ENCODE data around the gene ORMDL3.
A peak's percentile ranks its signal among the peaks of the same experiment; 100 is the strongest.

Gene ORMDL3

GRCh38 chr17:39927101-39927928 lies at the start of gene ORMDL3, which contains the start of gene LRRC3C:
Gene ORMDL3, minus strand, starts transcription at chr17:39927601. Its CDS starts 3,398 bp downstream, at chr17:39924203.
Gene LRRC3C, plus strand, starts transcription at chr17:39927732. Its CDS starts 13,792 bp downstream, at chr17:39941524.
- DNase-seq (ENCODE audit: low spot score) = peak; percentile 88

GRCh38 chr17:39975801-39976200 lies 48.4 kb upstream of the ORMDL3 start:
- no peak for DNase-seq (ENCODE audit: low spot score)

DNA sequence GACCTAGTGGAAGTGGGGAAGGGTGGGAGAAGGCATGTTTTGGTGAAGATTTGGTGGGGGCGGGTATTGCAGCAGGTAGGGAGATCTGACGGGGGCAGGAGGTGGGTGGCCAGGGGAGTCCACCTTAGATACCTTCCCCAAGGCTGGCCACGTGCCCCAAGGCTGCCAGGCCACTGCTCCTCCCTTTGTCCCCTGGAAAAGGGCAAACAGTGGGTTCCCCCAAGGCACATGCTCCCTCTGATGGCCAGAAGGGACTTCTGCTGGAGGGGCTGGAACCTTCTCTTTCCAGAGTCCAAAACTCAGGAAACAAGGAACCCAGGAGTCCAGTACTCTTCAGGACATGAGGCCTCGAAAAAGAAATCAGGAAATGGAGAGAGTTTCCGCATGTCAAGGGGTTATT lies 47.0 kb upstream of the ORMDL3 start:
- no peak for DNase-seq (ENCODE audit: low spot score)

- DNase-seq (ENCODE audit: low spot score) = no peak
Observed at GRCh38 chr17:39973496-39973895, 46.1 kb upstream of the ORMDL3 start.

DNA sequence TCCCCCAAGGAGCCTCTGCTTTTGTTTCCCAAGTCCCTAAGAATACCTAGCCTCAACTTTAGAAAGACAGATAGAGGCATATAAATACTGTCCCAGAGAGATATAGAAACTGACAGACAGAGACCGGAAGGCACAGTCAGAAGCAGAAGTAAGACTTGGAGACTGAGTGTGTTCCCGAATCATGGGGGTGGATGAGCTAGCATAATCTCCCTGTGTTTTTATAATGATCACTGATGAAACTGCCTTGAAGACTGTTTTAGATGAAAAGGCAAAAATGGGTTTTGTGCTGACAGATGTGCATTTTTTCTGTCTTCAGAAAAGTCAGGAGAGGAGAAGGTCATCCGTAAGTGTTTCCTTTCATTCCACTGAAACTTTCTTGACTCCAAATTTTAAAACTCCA lies 44.9 kb upstream of the ORMDL3 start:
- no peak for DNase-seq (ENCODE audit: low spot score)

- no peak for DNase-seq (ENCODE audit: low spot score)
Observed at GRCh38 chr17:39971076-39971603, 43.7 kb upstream of the ORMDL3 start.

- no peak for DNase-seq (ENCODE audit: low spot score)
Observed at GRCh38 chr17:39970157-39970692, 42.8 kb upstream of the ORMDL3 start.

- no peak for DNase-seq (ENCODE audit: low spot score)
Observed at GRCh38 chr17:39969375-39969774, 42.0 kb upstream of the ORMDL3 start.

DNA sequence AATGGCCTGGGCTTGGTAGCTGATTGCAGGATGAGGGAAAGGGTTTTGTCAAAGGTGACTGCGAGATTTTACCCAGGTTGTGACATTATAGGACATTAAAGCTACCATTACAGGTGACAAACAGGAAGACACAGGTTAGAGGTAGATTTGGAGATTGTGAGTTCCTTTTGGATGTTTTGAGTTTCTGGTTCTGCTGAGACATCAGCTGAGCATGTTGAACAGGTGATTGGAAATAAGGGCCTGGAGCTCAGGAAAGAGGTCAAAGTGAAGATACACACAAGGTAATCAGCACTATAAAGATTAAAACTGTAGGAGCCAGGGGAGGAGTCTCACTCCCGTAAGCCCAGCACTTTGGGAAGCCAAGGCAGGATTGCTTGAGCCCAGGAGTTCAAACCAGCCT lies 41.4 kb upstream of the ORMDL3 start:
- no peak for DNase-seq (ENCODE audit: low spot score)

- DNase-seq (ENCODE audit: low spot score) = no peak
Observed at GRCh38 chr17:39966771-39967170, 39.4 kb upstream of the ORMDL3 start.

DNA sequence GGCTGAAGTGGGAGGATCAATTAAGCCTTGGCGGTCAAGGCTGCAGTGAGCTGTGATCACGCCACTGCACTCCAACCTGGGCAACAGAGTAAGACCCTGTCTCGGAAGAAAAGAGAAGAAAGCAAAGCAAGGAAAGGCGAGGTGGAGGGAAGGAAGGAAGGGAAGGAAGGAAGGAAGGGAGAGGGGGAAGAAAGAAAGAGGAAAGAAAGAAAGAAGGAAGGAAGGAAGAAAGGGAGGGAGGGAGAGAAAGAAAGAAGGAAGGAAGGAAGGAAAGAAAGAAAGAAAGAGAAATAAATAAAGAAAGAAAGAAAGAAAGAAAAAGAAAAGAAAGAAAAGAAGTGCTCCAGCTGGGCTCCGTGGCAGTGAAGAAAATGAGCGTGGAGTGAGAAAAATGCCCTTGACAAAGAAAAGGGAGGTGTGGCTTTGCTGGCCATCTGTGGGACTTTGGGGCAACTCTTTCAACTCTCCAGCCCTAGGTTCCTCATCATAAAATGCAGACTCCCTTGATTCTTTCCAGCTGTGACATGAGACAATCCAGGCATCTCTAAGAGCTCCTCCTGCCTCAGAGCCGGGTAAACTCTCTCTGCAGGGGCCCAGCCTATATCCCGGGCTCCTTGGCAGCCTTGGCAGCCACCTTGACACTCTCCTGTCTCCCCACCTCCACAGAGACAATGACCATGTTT lies 37.8 kb upstream of the ORMDL3 start:
- no peak for DNase-seq (ENCODE audit: low spot score)

GRCh38 chr17:39963829-39964228 lies 36.4 kb upstream of the ORMDL3 start:
- no peak for DNase-seq (ENCODE audit: low spot score)

GRCh38 chr17:39962642-39963220 lies 35.3 kb upstream of the ORMDL3 start, which contains the start of gene GSDMA:
Gene GSDMA, plus strand, starts transcription at chr17:39963004. Its CDS starts 2,684 bp downstream, at chr17:39965688.
- DNase-seq (ENCODE audit: low spot score) = no peak

GRCh38 chr17:39960524-39961041 lies 33.2 kb upstream of the ORMDL3 start:
- no peak for DNase-seq (ENCODE audit: low spot score)

GRCh38 chr17:39955726-39956225 lies 28.4 kb upstream of the ORMDL3 start:
- DNase-seq (ENCODE audit: low spot score) = no peak

DNA sequence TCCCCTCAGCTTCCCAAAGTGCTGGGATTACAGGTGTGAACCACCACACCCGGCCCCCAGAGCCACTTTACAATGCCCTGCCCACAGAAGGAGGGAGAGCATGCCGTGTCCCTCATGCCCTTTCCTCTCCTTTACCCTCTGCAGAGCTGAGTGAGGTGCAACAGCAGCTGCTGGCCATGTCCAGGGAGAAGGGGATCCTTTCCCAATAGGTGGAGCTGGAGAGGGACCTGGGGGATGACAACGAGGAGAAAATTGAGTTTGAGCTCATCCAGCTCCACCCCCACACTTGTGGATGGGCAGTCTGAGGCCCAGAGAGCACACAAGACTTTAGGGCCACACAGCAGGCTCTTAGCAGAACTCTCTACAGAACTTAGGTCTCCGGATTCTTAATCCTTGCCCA lies 27.5 kb upstream of the ORMDL3 start:
- DNase-seq (ENCODE audit: low spot score) = no peak

DNA sequence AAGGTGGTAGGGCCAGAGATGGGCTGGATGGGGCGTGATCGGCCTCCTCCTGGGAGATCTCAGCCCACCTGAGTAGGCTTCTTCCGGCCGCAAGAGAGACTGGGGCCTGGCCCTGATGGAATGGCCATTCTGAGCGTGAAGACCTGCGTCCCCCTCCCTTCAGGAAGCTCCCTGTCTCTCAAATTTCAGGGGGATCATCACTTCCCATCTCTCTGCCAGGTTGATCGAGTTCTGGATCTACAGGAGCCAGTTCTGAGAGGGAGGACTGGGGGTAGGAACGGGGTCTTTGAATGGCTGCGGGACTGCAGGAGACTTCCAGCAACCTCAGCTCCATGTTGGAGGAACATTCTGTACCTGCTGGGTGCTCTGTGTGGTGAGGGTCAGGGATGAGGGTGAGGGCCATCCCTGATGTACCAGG lies 26.1 kb upstream of the ORMDL3 start:
- no peak for DNase-seq (ENCODE audit: low spot score)

GRCh38 chr17:39952680-39953470 lies 25.5 kb upstream of the ORMDL3 start:
- DNase-seq (ENCODE audit: low spot score) = peak; percentile 96

GRCh38 chr17:39951924-39952679 lies 24.7 kb upstream of the ORMDL3 start:
- no peak for DNase-seq (ENCODE audit: low spot score)

- no peak for DNase-seq (ENCODE audit: low spot score)
Observed at GRCh38 chr17:39950871-39951348, 23.5 kb upstream of the ORMDL3 start.
